Measurements from ENCODE around the gene FXYD7.

DNA sequence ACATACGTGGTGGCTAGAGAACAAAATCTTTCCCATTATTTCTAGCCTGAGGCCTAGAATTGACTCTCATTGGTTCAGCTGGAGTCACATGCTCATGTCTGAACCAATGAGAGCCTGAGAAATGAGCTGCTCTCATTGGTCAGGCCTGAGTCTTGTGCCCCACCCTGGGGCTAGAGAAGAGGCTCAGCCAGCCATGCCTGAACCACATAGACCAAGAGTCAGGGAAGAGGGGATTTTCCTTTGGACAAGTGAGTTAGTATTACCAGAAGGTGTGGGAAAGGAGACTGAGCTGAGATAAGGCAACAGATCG lies 18.3 kb downstream of the FXYD7 start:
- TF ChIP-seq, protein P1, sequence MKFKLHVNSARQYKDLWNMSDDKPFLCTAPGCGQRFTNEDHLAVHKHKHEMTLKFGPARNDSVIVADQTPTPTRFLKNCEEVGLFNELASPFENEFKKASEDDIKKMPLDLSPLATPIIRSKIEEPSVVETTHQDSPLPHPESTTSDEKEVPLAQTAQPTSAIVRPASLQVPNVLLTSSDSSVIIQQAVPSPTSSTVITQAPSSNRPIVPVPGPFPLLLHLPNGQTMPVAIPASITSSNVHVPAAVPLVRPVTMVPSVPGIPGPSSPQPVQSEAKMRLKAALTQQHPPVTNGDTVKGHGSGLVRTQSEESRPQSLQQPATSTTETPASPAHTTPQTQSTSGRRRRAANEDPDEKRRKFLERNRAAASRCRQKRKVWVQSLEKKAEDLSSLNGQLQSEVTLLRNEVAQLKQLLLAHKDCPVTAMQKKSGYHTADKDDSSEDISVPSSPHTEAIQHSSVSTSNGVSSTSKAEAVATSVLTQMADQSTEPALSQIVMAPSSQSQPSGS (tag by site-specific recombination; IDR thresholded peaks at IDR 0.05; ENCODE audit: low read depth), result no peak
- TF ChIP-seq, protein P2, sequence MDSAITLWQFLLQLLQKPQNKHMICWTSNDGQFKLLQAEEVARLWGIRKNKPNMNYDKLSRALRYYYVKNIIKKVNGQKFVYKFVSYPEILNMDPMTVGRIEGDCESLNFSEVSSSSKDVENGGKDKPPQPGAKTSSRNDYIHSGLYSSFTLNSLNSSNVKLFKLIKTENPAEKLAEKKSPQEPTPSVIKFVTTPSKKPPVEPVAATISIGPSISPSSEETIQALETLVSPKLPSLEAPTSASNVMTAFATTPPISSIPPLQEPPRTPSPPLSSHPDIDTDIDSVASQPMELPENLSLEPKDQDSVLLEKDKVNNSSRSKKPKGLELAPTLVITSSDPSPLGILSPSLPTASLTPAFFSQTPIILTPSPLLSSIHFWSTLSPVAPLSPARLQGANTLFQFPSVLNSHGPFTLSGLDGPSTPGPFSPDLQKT (IDR thresholded peaks at IDR 0.05; ENCODE audit: borderline replicate concordance, low read depth, low read length), result no peak
- TF ChIP-seq KLF7 (tag by site-specific recombination; IDR thresholded peaks at IDR 0.05; ENCODE audit: borderline replicate concordance) (no peak), ZNF510 (tag by site-specific recombination; IDR thresholded peaks at IDR 0.05; ENCODE audit: insufficient replicate concordance) (no peak), ZNF146 (tag by site-specific recombination; IDR thresholded peaks at IDR 0.05) (no peak), ZNF155 (tag by site-specific recombination; IDR thresholded peaks at IDR 0.05) (no peak), ZNF514 (tag by site-specific recombination; IDR thresholded peaks at IDR 0.05) (no peak), ZNF169 (tag by site-specific recombination; IDR thresholded peaks at IDR 0.05) (no peak)
- TF ChIP-seq, protein P3, sequence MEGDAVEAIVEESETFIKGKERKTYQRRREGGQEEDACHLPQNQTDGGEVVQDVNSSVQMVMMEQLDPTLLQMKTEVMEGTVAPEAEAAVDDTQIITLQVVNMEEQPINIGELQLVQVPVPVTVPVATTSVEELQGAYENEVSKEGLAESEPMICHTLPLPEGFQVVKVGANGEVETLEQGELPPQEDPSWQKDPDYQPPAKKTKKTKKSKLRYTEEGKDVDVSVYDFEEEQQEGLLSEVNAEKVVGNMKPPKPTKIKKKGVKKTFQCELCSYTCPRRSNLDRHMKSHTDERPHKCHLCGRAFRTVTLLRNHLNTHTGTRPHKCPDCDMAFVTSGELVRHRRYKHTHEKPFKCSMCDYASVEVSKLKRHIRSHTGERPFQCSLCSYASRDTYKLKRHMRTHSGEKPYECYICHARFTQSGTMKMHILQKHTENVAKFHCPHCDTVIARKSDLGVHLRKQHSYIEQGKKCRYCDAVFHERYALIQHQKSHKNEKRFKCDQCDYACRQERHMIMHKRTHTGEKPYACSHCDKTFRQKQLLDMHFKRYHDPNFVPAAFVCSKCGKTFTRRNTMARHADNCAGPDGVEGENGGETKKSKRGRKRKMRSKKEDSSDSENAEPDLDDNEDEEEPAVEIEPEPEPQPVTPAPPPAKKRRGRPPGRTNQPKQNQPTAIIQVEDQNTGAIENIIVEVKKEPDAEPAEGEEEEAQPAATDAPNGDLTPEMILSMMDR (tag by site-specific recombination; IDR thresholded peaks at IDR 0.05), result no peak
- TF ChIP-seq, protein P4, sequence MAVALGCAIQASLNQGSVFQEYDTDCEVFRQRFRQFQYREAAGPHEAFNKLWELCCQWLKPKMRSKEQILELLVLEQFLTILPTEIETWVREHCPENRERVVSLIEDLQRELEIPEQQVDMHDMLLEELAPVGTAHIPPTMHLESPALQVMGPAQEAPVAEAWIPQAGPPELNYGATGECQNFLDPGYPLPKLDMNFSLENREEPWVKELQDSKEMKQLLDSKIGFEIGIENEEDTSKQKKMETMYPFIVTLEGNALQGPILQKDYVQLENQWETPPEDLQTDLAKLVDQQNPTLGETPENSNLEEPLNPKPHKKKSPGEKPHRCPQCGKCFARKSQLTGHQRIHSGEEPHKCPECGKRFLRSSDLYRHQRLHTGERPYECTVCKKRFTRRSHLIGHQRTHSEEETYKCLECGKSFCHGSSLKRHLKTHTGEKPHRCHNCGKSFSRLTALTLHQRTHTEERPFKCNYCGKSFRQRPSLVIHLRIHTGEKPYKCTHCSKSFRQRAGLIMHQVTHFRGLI (tag by site-specific recombination; IDR thresholded peaks at IDR 0.05), result no peak
